Naive thymus-derived CD4-positive, alpha-beta T cell (primary cell): Measurements from ENCODE around the gene GUCY2D. TPM values are rescaled to one million over a fixed set of nuclear protein-coding genes. Genes with fewer than 3 reads are reported as not detected.
A peak's percentile ranks its signal among the peaks of the same experiment; 100 is the strongest.

Experiments
- ATAC-seq: fragments of 150-1000 bp; cut with Tn5 transposase; 2 replicates; pipeline ENCODE4 v1.10.0; 2021; ENCODE audit warnings: mild to moderate bottlenecking, moderate library complexity
- CTCF ChIA-PET: fragments of 350-600 bp; sonication (Branson Sonifier 250); formaldehyde crosslinking; loops from one replicate; lab custom pipeline; 2021; ENCODE audit warnings: antibody characterized with exemption; lab: Charles Lee
- POLR2A ChIA-PET: fragments of 350-600 bp; sonication (Branson Sonifier 250); formaldehyde crosslinking; loops from one replicate; lab custom pipeline; 2021; ENCODE audit warnings: antibody characterized with exemption, inconsistent platforms; lab: Charles Lee
- DNase-seq, 9 donors: peaks; one replicate each; pipeline versions ENCODE4 v3.0.0 to v3.0.0-alpha.2; 2020 to 2022; ENCODE audit warnings: mixed read lengths in 1 of 9
- H3K27ac ChIP-seq: one replicate; pipeline ENCODE4 v1.7.0; 2013; ENCODE audit warnings: mild to moderate bottlenecking, low read depth, low read length, moderate library complexity
- H3K27me3 ChIP-seq, 2 donors: one replicate each; pipeline ENCODE4 v1.7.0; 2013; ENCODE audit warnings: low read length in 2 of 2, mild to moderate bottlenecking in 2 of 2, moderate library complexity in 2 of 2; ENCODE audit not compliant: control insufficient read depth in 2 of 2, insufficient read depth in 2 of 2
- H3K36me3 ChIP-seq, 3 experiments: 1 replicate in 2 of 3; 2 replicates in 1 of 3; pipeline ENCODE4 v1.7.0; 2013; ENCODE audit warnings: low read length in 3 of 3, mild to moderate bottlenecking in 3 of 3, moderate library complexity in 1 of 3; ENCODE audit not compliant: insufficient read depth in 3 of 3, control insufficient read depth in 2 of 3
- H3K4me1 ChIP-seq, 2 donors: one replicate each; pipeline ENCODE4 v1.7.0; 2013; ENCODE audit warnings: low read length in 2 of 2, mild to moderate bottlenecking in 2 of 2, moderate library complexity in 1 of 2; ENCODE audit not compliant: control insufficient read depth in 2 of 2, insufficient read depth in 2 of 2
- H3K4me3 ChIP-seq: 2 replicates; pipeline ENCODE4 v1.7.0; 2013; ENCODE audit warnings: mild to moderate bottlenecking, low read length
- H3K9me3 ChIP-seq, 3 experiments: 1 replicate in 2 of 3; 2 replicates in 1 of 3; pipeline ENCODE4 v1.7.0; 2013; ENCODE audit warnings: low read length in 3 of 3; ENCODE audit not compliant: control insufficient read depth in 2 of 3
- H3K27ac Mint-ChIP-seq, 9 donors: one replicate each; pipeline ENCODE4 v1.8.0; 2020 to 2022; ENCODE audit warnings: mixed read lengths in 9 of 9, mild to moderate bottlenecking in 8 of 9, moderate library complexity in 5 of 9, inconsistent platforms in 2 of 9
- H3K27me3 Mint-ChIP-seq, 5 donors: one replicate each; pipeline ENCODE4 v1.8.0; 2021 to 2022; ENCODE audit warnings: mixed read lengths in 5 of 5, mild to moderate bottlenecking in 1 of 5
- H3K36me3 Mint-ChIP-seq, 5 donors: one replicate each; pipeline ENCODE4 v1.8.0; 2020 to 2022; ENCODE audit warnings: mixed read lengths in 5 of 5, mild to moderate bottlenecking in 3 of 5, inconsistent platforms in 1 of 5
- H3K4me1 Mint-ChIP-seq, 7 donors: one replicate each; pipeline ENCODE4 v1.8.0; 2020 to 2022; ENCODE audit warnings: mixed read lengths in 7 of 7, mild to moderate bottlenecking in 3 of 7, inconsistent platforms in 1 of 7
- H3K4me3 Mint-ChIP-seq, 10 donors: one replicate each; pipeline ENCODE4 v1.8.0; 2020 to 2022; ENCODE audit warnings: mild to moderate bottlenecking in 10 of 10, mixed read lengths in 10 of 10, moderate library complexity in 6 of 10, inconsistent platforms in 2 of 10
- H3K9me3 Mint-ChIP-seq, 11 donors: one replicate each; pipeline ENCODE4 v1.8.0; 2020 to 2022; ENCODE audit warnings: mixed read lengths in 11 of 11, mild to moderate bottlenecking in 4 of 11, inconsistent platforms in 1 of 11, moderate library complexity in 1 of 11
- intact Hi-C, 2 donors: fragments of 100-400 bp; cut with micrococcal nuclease; formaldehyde crosslinking; loops; one replicate each; pipeline ENCODE4 v1.15.1; 2023
- polyA plus RNA-seq, 2 donors: library from polyadenylated mRNA; unstranded; fragments of 300-500 nt; fragmentation: Illumina TruSeq; gene quantifications; one replicate each; pipeline ENCODE4 v1.2.3, GENCODE V29; 2021
- total RNA-seq, 6 experiments: library from RNA in 5 of 6; stranded (reverse) in 5 of 6; gene quantifications; 1 replicate in 5 of 6; 2 replicates in 1 of 6; pipeline ENCODE4 v1.2.3 and lab custom pipeline; 2021 to 2026

The GUCY2D gene
- total and polyA plus RNA-seq, 7 experiments from 2014 or later = 0.07 to 0.98 (median 0.26) TPM; not detected in 3

GRCh38 chr17:7988750-7989178, 13.7 kb upstream of the GUCY2D start:
- H3K4me3 ChIP-seq = no peak overlapping the region
- H3K27me3 ChIP-seq = no peaks in the 10 kb centered on the region
- Mint-ChIP-seq H3K36me3 (no peaks in the 10 kb centered on the region), H3K27me3 (peaks cover 0 to 10% (median 0%) of the 10 kb centered on the region in 5 donors), H3K27ac (peak overlapping the region; percentile 42 to 92 (median 83)), H3K4me3 (peak overlapping the region in 8 of 10 donors; percentile 37 to 88 (median 82)), H3K4me1 (peaks cover 17 to 26% (median 20%) of the 10 kb centered on the region in 7 donors), H3K9me3 (no peaks in the 10 kb centered on the region)
- ATAC-seq (peak; percentile 65), DNase-seq (peak in 8 of 9 donors; percentile 6 to 84 (median 78))
- intact Hi-C loops = loop anchor here (1.0 kb wide), 3 partner anchors 126 to 166 kb away; partner anchors contain the start of gene KDM6B (in 1 of the 2)
- peaks cover 10 to 13% of the 10 kb centered on the region in 2 donors for H3K4me1 ChIP-seq
- CTCF ChIA-PET = interaction anchor here (0.6 to 6.8 kb wide), 22 partner anchors 8 to 447 kb away, joined by 3 to 133 read pairs (median 5); partner anchors contain the start of genes CNTROB, GUCY2D, NAA38 and RNF227
- POLR2A ChIA-PET = interaction anchor here (0.5 to 3.6 kb wide), 7 partner anchors 73 to 154 kb away, joined by 3 to 26 read pairs (median 4); partner anchors contain the start of gene RNF227
- H3K36me3 ChIP-seq = no peaks in the 10 kb centered on the region
- H3K9me3 ChIP-seq = no peaks in the 10 kb centered on the region
- H3K27ac ChIP-seq = no peak overlapping the region

- H3K27me3 ChIP-seq = no peaks in the 10 kb centered on the region
- H3K4me1 ChIP-seq = peaks cover 10 to 13% of the 10 kb centered on the region in 2 donors
- peak overlapping the region; percentile 80 to 88 (median 84) for H3K4me3 Mint-ChIP-seq
- H3K27me3 Mint-ChIP-seq = peaks cover 0 to 16% (median 0%) of the 10 kb centered on the region in 5 donors
- no peaks in the 10 kb centered on the region for H3K9me3 Mint-ChIP-seq
- peak overlapping the region; percentile 80 to 95 (median 90) for H3K27ac Mint-ChIP-seq
- POLR2A ChIA-PET = interaction anchor here (0.6 to 2.9 kb wide), 15 partner anchors 46 to 303 kb away, joined by 3 to 26 read pairs (median 4); partner anchors contain the start of genes KDM6B, RNF227 and TP53
- peaks cover 17 to 26% (median 20%) of the 10 kb centered on the region in 7 donors for H3K4me1 Mint-ChIP-seq
- no peaks in the 10 kb centered on the region for H3K36me3 Mint-ChIP-seq
- CTCF ChIA-PET = interaction anchor here (0.5 to 6.8 kb wide), 42 partner anchors 11 to 315 kb away, joined by 3 to 133 read pairs (median 4); partner anchors contain the start of genes CHD3, CNTROB, GUCY2D and NAA38
- peak overlapping the region; percentile 65 for H3K27ac ChIP-seq
- DNase-seq (peak; percentile 82 to 99 (median 91)), ATAC-seq (peak; percentile 96)
- H3K4me3 ChIP-seq = peak overlapping the region; percentile 58
- no peaks in the 10 kb centered on the region for H3K9me3 ChIP-seq
- intact Hi-C loops = loop anchor here (1.0 to 2.0 kb wide), 9 partner anchors 51 to 247 kb away; partner anchors contain the start of genes NAA38 (in 2 of the 2) and CNTROB (in 1 of the 2)
- H3K36me3 ChIP-seq = no peaks in the 10 kb centered on the region
These were observed 12.4 kb upstream of the GUCY2D start for GRCh38 chr17:7989781-7990655.

- Histone ChIP-seq H3K4me3 (no peak overlapping the region), H3K4me1 (peaks cover 10 to 13% of the 10 kb centered on the region in 2 donors), H3K27me3 (no peaks in the 10 kb centered on the region), H3K27ac (no peak overlapping the region), H3K9me3 (no peaks in the 10 kb centered on the region), H3K36me3 (no peaks in the 10 kb centered on the region)
- peaks cover 17 to 33% (median 20%) of the 10 kb centered on the region in 7 donors for H3K4me1 Mint-ChIP-seq
- POLR2A ChIA-PET = interaction anchor here (1.3 to 1.4 kb wide), 2 partner anchors 60 to 77 kb away, joined by 3 to 5 read pairs; partner anchors contain the start of genes CNTROB, RNF227 and TRAPPC1
- no peak overlapping the region for H3K27ac Mint-ChIP-seq
- intact Hi-C loops = no loop called here
- H3K9me3 Mint-ChIP-seq = no peaks in the 10 kb centered on the region
- peak overlapping the region in 1 of 10 donors; percentile 63 for H3K4me3 Mint-ChIP-seq
- ATAC-seq (no peak), DNase-seq (no peak)
- peaks cover 0 to 27% (median 0%) of the 10 kb centered on the region in 5 donors for H3K27me3 Mint-ChIP-seq
- CTCF ChIA-PET = interaction anchor here (0.6 to 1.4 kb wide), 6 partner anchors 10 to 248 kb away, joined by 3 to 6 read pairs (median 3); no protein-coding TSS in a partner anchor
- H3K36me3 Mint-ChIP-seq = no peaks in the 10 kb centered on the region
These were observed 9.9 kb upstream of the GUCY2D start for GRCh38 chr17:7992516-7992915.

- Mint-ChIP-seq H3K36me3 (no peaks in the 10 kb centered on the region), H3K4me3 (no peak overlapping the region), H3K9me3 (no peaks in the 10 kb centered on the region), H3K27me3 (peaks cover 0 to 27% (median 0%) of the 10 kb centered on the region in 5 donors), H3K4me1 (peaks cover 17 to 33% (median 20%) of the 10 kb centered on the region in 7 donors), H3K27ac (peak overlapping the region in 5 of 9 donors; percentile 17 to 74 (median 38))
- peaks cover 10 to 13% of the 10 kb centered on the region in 2 donors for H3K4me1 ChIP-seq
- no peak overlapping the region for H3K4me3 ChIP-seq
- ChIA-PET CTCF (interaction anchor here (0.6 to 1.4 kb wide), 6 partner anchors 10 to 248 kb away, joined by 3 to 6 read pairs (median 3); no protein-coding TSS in a partner anchor), POLR2A (interaction anchor here (1.3 to 1.4 kb wide), 2 partner anchors 61 to 77 kb away, joined by 3 to 5 read pairs; partner anchors contain the start of genes CNTROB, RNF227 and TRAPPC1)
- DNase-seq (peak in 1 of 9 donors; percentile 11), ATAC-seq (no peak)
- intact Hi-C loops = no loop called here
- no peaks in the 10 kb centered on the region for H3K9me3 ChIP-seq
- H3K27ac ChIP-seq = no peak overlapping the region
- H3K36me3 ChIP-seq = no peaks in the 10 kb centered on the region
- no peaks in the 10 kb centered on the region for H3K27me3 ChIP-seq
These were observed 9.5 kb upstream of the GUCY2D start for GRCh38 chr17:7992924-7993323.

- H3K4me3 ChIP-seq = no peak overlapping the region
- POLR2A ChIA-PET = interaction anchor here (1.4 kb wide), 1 partner anchor 62 kb away, joined by 3 read pairs; the partner anchor contains the start of genes CNTROB and TRAPPC1
- H3K27me3 ChIP-seq = no peaks in the 10 kb centered on the region
- DNase-seq = no peak
- Mint-ChIP-seq H3K4me3 (peak overlapping the region in 1 of 10 donors; percentile 19), H3K27ac (no peak overlapping the region), H3K4me1 (peaks cover 15 to 25% (median 16%) of the 10 kb centered on the region in 7 donors), H3K36me3 (no peaks in the 10 kb centered on the region), H3K27me3 (peaks cover 0 to 34% (median 7%) of the 10 kb centered on the region in 5 donors), H3K9me3 (no peaks in the 10 kb centered on the region)
- no peaks in the 10 kb centered on the region for H3K36me3 ChIP-seq
- H3K27ac ChIP-seq = no peak overlapping the region
- ATAC-seq = no peak
- intact Hi-C loops = no loop called here
- peaks cover 10 to 13% of the 10 kb centered on the region in 2 donors for H3K4me1 ChIP-seq
- CTCF ChIA-PET = no interaction called here
- H3K9me3 ChIP-seq = no peaks in the 10 kb centered on the region
These were observed 8.3 kb upstream of the GUCY2D start for GRCh38 chr17:7993972-7994589.
